NAMALWA (cell line): Measurements from ENCODE around the gene SPOCK1.
A peak's percentile ranks its signal among the peaks of the same experiment; 100 is the strongest.

Experiments used
- DNase-seq: peaks from one replicate; pipeline ENCODE4 v3.0.0-alpha.2; 2015; ENCODE audit warnings: low spot score

The SPOCK1 gene

GRCh38 chr5:137099651-137100050 is 399.5 kb downstream of the SPOCK1 start:
- no peak for DNase-seq

DNA sequence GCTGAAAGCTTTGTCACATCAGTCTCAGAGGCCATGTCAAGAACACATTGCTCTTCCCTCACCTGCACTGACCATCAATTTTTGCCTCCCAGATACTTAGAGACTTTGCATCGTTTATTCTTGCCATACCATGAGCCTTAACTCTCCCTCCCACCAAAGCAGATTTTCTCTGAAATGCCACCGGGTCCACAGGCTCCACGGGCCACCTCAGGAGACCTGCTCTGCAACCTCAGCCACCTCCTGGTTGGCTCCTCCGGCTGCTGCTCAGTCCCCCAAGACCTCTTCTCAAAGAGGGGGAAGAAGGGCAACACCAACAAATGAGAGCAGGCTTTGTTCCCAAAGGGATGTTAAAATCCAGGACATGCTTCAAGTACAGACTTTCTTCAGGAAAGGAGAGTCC is 400.5 kb downstream of the SPOCK1 start:
- no peak for DNase-seq

DNA sequence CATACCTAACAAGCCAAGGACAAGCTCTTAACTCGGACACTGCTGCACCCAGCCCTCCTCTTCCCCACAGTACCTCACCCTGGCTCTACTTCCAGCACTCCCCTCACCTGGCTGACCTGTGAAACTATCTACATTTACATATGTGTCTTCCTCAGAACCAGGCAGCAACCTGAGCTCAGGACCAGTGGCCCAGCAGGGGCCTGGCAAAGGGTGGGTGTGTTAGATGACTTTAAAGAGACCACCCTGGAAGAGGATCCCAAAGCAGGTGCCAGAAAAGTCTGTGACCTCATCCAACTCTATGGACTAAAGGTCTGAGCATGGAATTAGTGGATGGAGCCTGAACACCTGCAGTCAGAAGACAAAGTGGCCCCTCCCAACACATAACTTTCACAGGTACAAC is 400.9 kb downstream of the SPOCK1 start:
- DNase-seq: no peak

GRCh38 chr5:137097203-137097602 is 401.9 kb downstream of the SPOCK1 start:
- DNase-seq: no peak

GRCh38 chr5:137096149-137097103 is 402.7 kb downstream of the SPOCK1 start:
- DNase-seq: no peak

DNA sequence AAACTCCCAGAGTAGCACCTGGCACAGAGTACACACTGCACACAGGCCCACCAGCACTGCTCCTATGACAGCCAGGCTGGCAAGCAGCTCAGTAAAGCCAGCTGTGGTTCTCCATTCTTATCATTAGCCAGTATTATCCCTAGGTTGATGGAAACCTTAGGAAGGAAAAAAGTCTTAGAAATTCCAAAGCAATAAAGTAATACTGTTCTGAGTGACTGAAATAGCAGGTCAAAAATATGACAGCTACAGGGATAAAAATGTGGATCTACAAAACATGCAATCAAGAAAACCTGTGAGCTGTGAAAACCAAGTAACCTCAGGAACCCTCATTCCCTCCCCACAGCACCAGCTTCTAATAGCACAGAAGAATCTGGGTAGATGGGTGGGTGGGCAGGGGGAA is 403.5 kb downstream of the SPOCK1 start:
- no peak for DNase-seq

DNA sequence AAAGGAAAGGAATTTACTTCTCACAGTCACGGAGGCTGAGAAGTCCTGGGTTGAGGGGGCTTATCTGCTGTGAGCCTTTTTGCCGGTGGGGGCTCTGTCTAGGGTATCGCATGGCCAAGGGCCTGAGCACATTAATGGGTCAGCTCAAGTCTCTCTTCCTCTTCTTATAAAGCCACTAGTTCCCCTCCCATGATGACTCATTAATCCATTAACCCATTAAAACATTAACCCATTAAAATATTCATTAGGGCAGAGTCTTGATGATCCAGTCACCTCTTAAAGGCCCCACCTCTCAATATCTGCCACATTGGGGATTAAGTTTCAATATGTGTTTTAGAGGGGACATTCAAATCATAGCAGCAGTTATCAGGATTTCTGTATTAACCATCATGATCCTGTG is 406.3 kb downstream of the SPOCK1 start:
- no peak for DNase-seq

DNA sequence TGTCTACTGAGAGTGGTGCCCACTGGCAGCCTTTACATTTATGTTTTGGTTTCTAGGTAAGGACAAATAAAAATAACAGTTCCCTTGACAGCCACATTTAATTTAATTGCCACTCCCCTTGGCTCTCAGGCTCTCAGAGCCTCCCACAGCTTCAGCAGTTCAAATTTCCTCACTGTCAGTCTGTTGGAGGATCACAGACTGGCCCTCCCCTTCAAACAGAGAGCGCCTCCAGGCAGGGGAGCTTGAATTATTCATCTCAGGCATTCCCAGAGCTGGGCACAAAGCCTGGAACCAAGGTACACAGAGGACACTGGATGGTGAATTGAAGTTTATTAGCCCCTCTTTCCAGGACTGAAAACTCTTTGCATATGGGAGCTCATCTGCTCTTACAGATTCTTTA is 407.7 kb downstream of the SPOCK1 start:
- no peak for DNase-seq

DNA sequence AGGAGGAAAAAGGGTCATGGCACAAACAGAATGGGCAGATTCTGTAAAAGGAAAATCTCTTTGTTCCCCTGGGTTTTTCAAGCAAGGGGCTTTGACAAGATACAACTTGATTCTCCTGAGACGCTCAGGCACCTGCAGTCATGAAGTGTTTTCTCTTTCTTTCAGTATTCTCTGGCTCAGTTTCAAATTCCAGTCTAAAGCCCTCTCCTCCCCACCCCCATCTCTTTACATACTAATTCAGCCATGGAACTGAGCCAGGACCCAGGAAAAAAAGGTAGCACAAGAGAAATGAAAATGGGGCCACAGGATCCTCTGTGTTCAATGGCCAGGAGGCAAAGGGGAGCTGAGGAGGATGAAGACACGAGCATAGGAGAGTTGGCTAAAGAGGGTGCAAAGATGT is 408.4 kb downstream of the SPOCK1 start:
- no peak for DNase-seq

DNA sequence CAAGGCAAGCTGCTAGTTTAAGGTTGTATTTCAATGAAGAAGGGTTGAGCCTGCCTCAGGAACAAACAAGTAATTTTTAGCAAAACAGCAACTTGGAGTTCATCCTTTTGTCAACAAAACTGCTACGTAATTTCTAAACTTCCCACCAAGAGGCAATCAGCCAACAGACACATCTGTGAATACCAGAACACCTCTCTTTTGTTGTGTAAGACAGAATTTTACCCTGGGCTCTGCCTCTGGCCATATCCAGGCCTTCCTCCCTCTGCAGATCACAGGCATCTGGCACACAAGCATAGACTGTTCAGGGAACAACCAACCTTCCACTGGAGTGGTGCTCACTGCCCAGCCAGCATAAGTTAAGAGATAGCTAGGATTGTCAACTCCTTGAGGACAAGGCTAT is 409.0 kb downstream of the SPOCK1 start:
- DNase-seq: no peak

- no peak for DNase-seq
Measured at GRCh38 chr5:137088175-137088574, 411.0 kb downstream of the SPOCK1 start.

DNA sequence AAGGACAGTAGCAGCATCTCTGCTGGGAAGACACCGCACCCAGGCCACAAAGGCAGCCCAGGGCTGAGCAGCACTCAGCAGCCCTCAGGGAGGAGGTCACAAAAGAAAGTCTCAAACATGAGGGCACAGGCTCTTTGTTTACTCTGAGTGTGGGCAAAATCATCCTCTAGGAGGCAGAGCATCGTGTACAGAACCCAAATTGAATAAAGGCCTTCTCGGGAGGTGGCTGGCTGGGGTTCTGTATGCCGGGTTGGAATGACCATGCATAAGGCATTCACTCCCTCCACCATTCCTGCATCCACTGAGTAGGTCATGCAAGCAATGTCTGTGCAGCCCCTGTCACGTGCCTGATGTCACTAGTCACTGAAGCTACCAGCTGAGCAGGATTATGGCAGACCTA is 412.8 kb downstream of the SPOCK1 start:
- DNase-seq: no peak

- DNase-seq: no peak
Measured at GRCh38 chr5:137085206-137085605, 413.9 kb downstream of the SPOCK1 start.

DNA sequence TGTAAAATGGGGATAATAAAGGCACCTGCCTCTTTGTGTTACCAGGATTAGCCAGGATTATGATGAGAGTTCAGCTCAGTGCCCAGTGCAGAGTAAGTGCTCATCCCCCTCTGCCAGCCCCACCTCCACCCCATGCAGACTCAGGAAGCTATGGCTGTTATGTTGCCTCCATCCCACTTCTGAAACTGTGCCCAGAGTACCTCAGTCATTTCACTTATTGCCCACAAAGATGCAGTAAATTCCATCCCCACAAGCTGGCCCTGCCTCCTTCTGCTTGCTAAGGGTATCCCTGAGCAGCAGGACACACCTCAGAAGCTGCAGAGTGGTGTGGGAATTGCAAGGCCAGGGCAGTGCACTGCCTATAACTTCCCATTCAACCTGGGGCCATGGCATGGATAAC is 415.1 kb downstream of the SPOCK1 start:
- DNase-seq: no peak

DNA sequence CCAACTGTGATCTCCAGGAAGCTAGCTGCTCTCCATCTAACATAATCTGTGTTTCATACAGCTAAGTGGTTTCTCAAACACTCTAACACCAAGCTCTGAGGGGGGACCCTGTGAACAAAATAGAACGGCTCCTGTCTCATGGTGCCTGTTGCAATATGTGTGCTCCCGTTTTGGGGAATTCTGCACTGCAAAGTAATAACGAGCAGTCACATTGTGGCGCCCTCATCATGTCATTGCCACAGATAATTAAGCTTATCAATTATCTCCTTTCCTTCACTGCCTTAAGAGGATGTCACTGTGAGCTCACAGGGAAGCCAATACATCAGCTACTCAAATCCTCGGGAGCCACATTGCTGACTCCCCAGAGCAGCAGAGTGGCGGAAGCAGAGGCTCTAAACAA is 416.2 kb downstream of the SPOCK1 start:
- no peak for DNase-seq

GRCh38 chr5:137078171-137078665 is 420.9 kb downstream of the SPOCK1 start:
- no peak for DNase-seq

DNA sequence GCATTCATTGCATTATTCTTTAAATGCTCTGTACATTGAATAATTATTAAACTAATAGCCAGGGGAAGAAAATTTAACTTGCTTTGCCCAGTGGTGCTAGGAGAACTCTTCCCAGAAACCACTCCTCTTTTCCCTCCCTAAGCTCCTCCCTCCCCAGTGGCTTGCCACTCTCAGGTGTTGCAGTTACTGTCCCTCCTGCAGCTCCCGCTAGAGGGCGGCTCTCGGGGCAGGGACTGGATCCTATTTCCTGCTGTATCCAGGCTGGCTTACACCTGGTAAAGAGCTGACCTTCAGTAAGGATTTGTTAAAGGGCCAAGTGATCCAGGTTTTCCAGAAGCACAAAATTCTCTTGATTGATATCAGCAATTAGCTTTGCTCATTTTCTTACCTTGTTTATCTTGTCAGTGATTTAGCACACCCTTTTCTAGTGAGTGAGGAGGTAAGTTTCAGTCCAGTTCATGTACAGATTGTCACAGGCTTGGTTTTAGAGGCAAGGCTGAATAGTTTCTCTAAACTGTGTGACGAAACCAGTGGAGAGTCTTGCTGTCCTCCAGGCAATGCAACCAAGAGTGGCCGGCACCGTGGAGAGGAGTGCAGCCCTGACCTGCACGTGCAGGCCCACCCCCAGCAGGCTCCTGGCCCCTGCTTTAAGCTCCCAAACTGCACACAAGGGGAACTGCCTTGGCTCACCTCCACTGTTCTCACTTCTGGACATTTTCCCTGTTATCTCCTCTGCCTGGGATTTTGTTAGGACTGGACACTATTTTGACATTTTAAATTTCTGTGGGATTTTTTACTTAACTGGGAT is 423.8 kb downstream of the SPOCK1 start:
- DNase-seq: peak; percentile 73

GRCh38 chr5:137073189-137073588 is 425.9 kb downstream of the SPOCK1 start:
- no peak for DNase-seq

GRCh38 chr5:137072361-137073115 is 426.6 kb downstream of the SPOCK1 start:
- peak; percentile 88 for DNase-seq

DNA sequence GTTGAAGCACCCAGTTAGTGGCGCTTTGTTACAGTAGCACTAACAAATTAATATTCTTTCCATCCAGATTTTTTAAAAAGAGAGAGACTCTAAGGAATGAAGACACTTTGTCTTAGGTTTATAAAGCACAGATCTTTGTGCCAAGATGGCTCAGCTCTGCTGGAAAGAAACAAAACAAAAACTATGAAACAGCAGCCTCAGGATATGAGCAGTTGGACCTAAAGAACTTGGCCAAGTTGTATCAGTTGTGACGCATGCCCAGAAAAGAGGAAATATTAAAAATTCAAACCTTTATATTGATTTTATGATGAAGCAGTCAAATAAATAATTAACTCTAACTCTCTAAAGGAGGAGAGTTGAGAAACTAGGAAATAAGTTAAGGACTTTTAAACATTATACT is 427.2 kb downstream of the SPOCK1 start:
- no peak for DNase-seq

GRCh38 chr5:137071526-137071925 is 427.6 kb downstream of the SPOCK1 start:
- no peak for DNase-seq

- DNase-seq: no peak
Measured at GRCh38 chr5:137070521-137070920, 428.6 kb downstream of the SPOCK1 start.
